Measurements from ENCODE around the gene NFYC.

- TF ChIP-seq CTCF (conservative IDR thresholded peaks at IDR 0.05; ENCODE audit: low read length) = no peak
- TF ChIP-seq EZH2phosphoT487 (IDR thresholded peaks at IDR 0.05; ENCODE audit: borderline replicate concordance) = no peak
Measured at GRCh38 chr1:40784771-40785151, 93.3 kb downstream of the NFYC start.
